GM21619 (cell line): ENCODE data around the gene BTBD2.

Source experiments
- ATAC-seq: cut with Tn5 transposase; IDR thresholded peaks from one replicate; pipeline ENCODE4 v1.9.1; 2021; ENCODE audit not compliant: unreplicated experiment

The BTBD2 gene

GRCh38 chr19:1968279-1969175, 47.0 kb downstream of the BTBD2 start:
- no peak for ATAC-seq

GRCh38 chr19:1967087-1967608, 48.4 kb downstream of the BTBD2 start:
- no peak for ATAC-seq

- no peak for ATAC-seq
These were observed 52.8 kb downstream of the BTBD2 start for GRCh38 chr19:1962674-1963073.

- ATAC-seq, result no peak
These were observed 54.3 kb downstream of the BTBD2 start for GRCh38 chr19:1961000-1961883.

- no peak for ATAC-seq
These were observed 55.5 kb downstream of the BTBD2 start for GRCh38 chr19:1959928-1960589.

GRCh38 chr19:1957562-1958248, 57.8 kb downstream of the BTBD2 start:
- no peak for ATAC-seq

GRCh38 chr19:1956868-1957492, 58.5 kb downstream of the BTBD2 start:
- ATAC-seq, result no peak

GRCh38 chr19:1956122-1956494, 59.4 kb downstream of the BTBD2 start:
- ATAC-seq, result no peak

- no peak for ATAC-seq
These were observed 60.1 kb downstream of the BTBD2 start for GRCh38 chr19:1955171-1956121.

GRCh38 chr19:1954532-1954933, 61.0 kb downstream of the BTBD2 start:
- ATAC-seq, result no peak

- no peak for ATAC-seq
These were observed 61.9 kb downstream of the BTBD2 start for GRCh38 chr19:1953441-1954094.

- ATAC-seq, result no peak
These were observed 62.5 kb downstream of the BTBD2 start for GRCh38 chr19:1953037-1953436.

- no peak for ATAC-seq
These were observed 62.9 kb downstream of the BTBD2 start for GRCh38 chr19:1952635-1953034.

GRCh38 chr19:1950640-1951039, 64.9 kb downstream of the BTBD2 start:
- no peak for ATAC-seq

- no peak for ATAC-seq
These were observed 66.0 kb downstream of the BTBD2 start for GRCh38 chr19:1949304-1950101.

- ATAC-seq, result no peak
These were observed 67.8 kb downstream of the BTBD2 start for GRCh38 chr19:1947651-1948209.

- ATAC-seq, result no peak
These were observed 69.6 kb downstream of the BTBD2 start for GRCh38 chr19:1945899-1946298.
